Measurements from ENCODE around the gene TMOD3. TPM values are rescaled to one million over a fixed set of nuclear protein-coding genes. Genes with fewer than 3 reads are reported as not detected.

Gene TMOD3
- total RNA-seq, 2 donors from 2014 or later = 44.4 to 47.1 TPM

DNA sequence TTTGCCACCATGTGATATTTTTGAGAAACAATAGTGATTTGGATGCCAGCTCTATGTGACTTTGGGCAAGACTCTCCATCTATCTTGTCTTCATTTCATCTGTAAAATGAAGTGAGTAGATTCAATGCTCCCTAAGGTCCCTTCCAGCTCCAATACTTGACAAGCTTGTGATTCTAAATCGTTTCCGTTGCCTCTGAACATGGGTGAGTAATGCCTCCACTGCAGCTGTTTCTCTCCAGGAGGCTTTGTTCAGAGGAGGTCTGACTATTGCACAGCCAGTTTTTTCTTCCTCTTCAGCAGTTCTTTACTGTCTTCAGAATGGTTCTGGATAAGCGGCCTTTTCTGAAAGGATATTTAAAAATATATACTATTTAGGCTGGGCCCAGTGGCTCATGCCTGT is 14.8 kb upstream of the TMOD3 start:
- intact Hi-C loops (cut with DNase I) = no loop called here
- no peak for DNase-seq (ENCODE audit: low spot score)

DNA sequence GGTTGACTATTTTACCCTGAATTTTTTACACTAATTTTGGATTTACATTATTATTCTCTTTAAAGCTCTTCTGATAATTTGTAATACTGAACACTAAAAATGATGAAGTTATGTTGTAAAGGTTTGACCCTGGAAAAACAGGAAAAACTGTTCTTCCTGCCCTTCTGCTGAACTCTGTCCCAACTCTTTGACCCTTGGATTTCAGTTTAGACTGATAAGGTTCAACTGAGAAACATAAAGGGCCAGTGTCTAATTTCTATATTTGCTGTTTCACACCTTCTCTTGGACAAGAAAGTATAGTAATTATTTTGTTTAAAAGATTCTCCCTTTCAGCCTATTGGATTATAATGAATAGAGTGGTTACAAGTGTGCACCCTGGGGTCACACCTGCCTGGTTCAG is 12.8 kb upstream of the TMOD3 start:
- DNase-seq (ENCODE audit: low spot score) = no peak

DNA sequence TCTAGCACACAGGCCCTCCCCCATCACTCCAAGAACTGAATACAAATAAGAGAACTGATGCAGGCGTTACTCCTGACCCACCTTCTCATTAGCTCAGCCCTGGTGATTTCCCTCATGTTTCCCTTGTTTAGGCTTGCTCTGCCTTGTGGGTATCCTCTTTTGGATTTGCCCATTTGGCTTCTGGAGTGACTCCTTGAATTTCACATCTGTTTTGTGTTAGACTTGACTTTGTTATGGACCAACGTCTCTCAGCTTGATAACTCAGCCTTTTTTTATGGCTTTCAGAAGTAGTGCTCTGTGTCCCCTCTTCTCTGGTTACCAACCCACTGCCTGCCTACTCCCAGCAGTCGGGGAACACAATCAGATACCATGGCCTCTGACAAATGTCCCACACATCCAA is 11.3 kb upstream of the TMOD3 start:
- intact Hi-C loops (cut with DNase I) = no loop called here
- no peak for DNase-seq (ENCODE audit: low spot score)

More for the DNA sequence above, 12.8 kb upstream of the TMOD3 start:
- intact Hi-C loops (cut with DNase I) = no loop called here

DNA sequence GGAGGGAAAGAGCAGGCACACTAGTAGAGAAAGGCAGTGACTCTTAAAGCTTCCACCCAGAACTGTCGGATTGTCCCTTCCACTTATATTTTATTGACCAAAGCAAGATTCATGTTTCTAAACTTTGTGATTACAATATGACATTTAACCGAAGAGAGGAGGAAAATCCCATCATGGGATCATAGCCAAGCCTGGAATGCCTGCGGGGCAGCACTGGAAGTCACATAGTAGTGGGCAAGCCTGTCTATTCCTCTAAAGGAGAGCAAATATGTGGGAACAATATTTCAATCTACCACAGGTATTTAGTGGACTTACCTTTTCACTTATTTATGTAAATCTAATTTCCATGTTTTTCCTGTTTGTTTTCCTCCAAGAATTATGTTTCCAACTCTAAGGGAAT is 3.8 kb upstream of the TMOD3 start:
- DNase-seq (ENCODE audit: low spot score) = no peak
- intact Hi-C loops (cut with DNase I) = no loop called here

DNA sequence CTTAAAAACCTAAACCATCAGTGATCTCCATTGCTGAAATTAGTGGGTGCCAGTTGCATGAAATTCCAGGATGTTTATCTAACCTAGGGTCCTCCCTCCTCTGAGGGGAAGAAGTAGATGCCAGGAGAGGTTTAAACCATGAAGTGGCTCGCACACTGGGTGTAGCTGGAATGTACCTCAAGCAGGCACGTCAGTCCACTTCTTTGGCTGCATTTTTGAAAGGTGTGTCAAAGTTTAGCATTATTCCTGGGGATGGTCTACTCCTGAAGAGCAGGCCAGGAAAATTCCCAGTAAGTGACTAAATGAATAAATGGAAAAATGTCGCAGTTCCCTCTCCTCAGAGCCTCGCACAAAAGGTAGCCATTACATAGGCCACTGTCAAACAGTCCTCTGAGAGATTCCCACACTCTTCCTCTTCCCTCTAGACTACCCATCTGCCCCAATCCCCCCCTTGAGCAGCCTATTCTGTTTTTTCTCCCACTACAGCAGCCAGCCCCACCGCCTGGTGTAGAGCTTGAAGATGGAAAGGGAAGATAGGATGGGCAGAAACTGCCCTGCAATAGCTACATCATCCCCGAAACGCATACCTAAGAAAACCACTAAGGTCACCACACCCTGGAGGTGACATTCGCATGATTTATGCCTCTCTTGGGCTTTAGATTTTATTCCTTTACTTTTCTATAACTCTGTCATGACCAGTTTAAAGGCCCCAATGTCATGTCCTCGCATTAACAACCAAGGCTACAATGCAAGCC is 655 bp upstream of the TMOD3 start:
- intact Hi-C loops (cut with DNase I) = no loop called here
- no peak for DNase-seq (ENCODE audit: low spot score)

DNA sequence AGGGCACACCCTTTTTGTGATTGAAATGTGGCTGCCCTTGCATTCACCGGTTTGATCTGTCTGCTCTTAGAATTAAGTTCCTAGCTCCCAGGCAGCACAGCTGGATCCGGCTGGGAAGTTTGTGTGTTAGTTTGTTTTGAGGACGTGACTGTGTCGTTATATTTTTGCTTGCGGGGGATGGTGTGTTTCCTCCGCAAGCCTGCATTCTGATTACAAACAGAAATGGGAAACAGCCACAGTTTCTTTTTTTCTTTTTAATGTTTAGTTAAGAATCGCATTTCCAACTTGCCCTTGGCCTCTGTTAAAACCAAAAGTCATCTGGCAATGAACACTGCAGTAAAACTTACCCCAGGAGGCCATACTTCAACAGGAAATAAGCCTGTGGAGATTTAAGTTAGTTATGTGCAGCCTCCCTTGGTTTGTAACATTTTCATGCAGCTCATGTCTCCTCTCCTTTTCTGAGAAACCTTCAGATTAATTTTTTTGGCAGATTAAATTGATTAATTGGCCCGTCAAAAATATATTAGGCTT is 888 bp downstream of the TMOD3 start:
- intact Hi-C loops (cut with DNase I) = no loop called here
- DNase-seq (ENCODE audit: low spot score) = no peak

DNA sequence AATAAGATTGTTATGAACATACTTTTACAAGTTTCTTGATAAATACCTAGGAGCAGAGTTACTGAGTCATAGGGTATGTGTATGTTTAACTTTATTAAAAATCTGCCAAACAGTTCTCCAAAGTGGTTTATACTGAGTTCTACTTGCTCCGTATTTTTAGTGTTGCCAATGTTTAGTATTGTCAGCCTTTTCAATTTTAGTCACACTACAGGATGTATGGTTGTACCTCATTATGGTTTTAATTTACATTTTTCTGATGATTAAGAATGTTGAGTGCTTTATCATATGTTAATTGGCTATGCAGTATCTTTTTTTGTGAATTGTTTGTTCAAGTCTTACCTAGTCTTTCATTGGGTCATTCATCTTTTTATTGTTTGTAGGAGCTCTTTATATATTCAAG is 4.3 kb downstream of the TMOD3 start:
- intact Hi-C loops (cut with DNase I) = no loop called here
- no peak for DNase-seq (ENCODE audit: low spot score)

DNA sequence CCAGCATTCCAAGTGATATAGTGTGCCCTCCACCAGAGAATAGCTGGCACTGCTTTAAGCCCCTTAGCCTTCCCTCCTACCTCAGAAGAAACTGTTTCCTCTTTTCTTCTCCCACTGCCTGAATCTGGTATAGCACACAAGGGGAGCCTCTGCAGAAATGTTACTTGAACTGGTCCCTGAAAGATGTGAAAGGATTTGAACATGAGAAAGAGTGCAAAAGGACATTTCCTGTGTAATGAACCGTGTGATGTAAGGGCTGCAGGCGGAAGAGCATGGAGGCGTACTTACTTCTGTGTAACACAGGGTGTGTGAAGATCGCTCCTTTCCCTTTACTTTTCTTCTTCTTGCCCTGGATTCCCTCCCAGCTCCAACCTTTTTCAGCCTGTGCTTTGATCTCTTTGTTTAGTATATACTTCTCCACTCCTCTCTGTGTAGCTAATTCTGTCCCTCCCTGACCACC is 8.4 kb downstream of the TMOD3 start:
- DNase-seq (ENCODE audit: low spot score) = no peak
- intact Hi-C loops (cut with DNase I) = no loop called here

DNA sequence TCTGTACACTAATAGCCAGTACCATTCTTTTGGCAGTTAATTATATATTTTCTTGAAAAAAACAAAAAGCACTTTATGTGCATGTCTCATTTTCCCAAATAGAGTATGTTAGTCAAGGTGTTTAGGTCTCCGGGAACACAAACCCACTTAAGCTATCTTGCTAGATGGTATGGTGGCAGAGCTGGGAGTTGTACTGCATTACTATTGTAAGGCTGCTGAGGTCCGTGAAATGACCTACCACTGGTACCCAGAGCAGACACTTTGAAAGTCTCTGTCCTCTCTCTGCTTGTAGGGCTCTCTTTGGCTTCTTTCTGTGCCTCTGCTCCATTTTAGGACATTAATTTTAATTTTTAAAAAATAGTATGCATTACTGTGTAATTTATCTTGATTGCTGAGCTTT is 8.8 kb downstream of the TMOD3 start:
- intact Hi-C loops (cut with DNase I) = no loop called here
- DNase-seq (ENCODE audit: low spot score) = no peak

DNA sequence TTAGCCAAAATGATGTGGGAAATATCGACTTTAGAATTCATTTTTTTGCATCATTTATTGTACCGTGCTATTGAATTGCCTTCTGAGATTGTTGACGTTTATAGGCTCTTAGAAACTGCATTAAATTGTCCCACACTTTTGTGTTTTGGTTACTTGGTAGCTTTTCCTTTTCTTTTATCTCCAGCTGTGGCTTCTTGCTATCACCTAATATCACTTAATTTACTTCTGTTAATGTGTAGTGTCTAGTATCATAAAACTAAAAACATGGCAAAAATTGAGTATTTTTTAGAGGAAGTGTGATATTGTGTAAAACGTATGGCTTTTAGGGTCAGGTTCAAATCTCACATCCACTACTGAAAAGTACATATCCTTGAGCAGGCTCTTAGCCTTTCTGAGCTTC is 11.2 kb downstream of the TMOD3 start:
- no peak for DNase-seq (ENCODE audit: low spot score)
- intact Hi-C loops (cut with DNase I) = no loop called here

DNA sequence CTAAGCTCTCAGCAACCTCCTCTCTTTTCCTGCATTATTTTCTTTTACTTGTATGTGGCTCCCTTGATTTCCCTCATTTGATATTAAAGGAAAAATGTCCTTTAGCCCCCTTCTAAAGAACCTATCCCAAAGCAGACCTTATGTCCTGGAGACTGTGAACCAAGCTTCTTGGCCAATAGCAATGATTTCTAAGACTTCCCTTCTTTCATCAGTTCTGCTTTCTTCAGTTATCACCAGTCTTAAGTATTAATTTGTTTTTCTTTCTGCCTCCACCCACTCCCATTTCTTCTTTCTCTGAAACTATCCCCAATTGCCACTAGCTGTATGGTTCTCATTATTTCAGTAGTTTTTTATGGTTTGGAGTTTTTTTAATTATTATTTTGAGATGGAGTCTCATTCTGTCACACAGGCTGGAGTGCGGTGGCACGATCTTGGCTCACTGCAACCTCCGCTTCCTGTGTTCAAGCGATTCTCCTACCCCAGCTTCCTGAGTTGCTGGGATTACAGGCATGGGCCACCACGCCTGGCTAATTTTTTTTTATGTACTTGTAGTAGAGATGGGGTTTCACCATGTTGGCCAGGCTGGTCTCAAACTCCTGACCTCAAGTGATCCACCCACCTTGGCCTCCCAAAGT is 12.1 kb downstream of the TMOD3 start:
- DNase-seq (ENCODE audit: low spot score) = no peak
- intact Hi-C loops (cut with DNase I) = loop anchor here in 1 of 2 donors (2.0 kb wide), 1 partner anchor 59 kb away; no protein-coding TSS in a partner anchor

DNA sequence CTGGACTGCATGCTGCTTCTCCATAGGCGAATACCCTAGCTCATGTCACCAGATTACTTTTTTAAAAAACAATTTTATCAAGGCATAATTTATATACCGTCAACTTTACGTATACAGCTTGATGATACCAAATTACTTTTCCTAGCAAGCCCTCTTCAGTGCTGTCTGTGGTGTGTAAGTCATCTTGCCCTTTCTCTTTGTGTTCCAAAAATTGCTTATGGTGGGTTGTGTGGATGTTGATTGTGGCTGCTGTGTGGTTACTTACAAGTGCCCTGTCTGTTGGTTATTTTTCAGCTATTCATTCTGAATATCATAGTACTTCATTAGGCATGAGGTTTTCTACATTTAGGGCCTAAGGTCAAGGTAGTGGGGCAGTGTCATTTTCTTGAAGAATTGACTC is 12.8 kb downstream of the TMOD3 start:
- no peak for DNase-seq (ENCODE audit: low spot score)

DNA sequence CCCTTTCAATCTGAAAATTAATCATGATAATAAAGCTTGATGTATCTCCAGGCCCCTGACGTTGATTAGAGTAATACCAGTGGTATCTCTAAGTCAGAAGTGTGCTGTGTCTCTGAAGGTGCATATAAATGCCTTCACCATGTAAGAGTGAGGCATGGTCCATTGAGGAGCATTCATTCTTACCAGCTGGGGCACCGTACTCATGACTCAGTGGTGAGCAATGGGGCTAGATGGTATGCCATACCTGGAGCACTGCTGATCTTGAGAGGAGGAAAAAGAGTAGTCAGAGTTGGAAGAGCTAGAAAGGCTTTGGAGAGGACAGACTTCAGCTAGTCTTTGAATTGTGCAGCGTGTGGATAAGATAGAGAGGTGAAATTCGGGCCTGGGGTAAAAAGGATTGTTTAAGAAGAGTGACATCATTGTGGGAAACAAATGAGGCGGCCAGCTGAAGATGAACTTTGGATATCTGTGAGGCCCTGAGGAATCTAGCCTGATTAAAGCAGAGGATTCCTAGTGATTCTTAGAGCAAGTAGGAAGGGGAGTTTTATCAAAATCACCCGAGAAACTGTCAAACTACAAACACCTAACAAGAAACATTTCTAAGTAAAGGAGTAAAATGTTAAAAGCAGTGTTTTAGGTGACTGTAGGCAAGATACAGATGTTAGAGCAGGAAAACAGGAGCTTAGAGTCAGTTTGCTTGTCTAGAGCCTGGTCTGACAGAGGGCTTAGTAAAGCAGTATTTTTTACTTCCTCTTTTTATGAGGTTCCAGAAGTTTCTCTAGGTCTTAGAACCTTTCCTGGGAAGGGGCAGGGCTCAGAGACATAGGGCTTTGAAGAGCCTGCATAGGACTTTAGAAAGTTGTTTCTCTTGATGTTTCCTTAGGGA is 13.6 kb downstream of the TMOD3 start:
- intact Hi-C loops (cut with DNase I) = loop anchor here in 1 of 2 donors (2.0 kb wide), 1 partner anchor 60 kb away; no protein-coding TSS in a partner anchor
- DNase-seq (ENCODE audit: low spot score) = no peak

More for the DNA sequence above, 12.8 kb downstream of the TMOD3 start:
- intact Hi-C loops (cut with DNase I) = loop anchor here in 1 of 2 donors (2.0 kb wide), 1 partner anchor 59 kb away; no protein-coding TSS in a partner anchor

DNA sequence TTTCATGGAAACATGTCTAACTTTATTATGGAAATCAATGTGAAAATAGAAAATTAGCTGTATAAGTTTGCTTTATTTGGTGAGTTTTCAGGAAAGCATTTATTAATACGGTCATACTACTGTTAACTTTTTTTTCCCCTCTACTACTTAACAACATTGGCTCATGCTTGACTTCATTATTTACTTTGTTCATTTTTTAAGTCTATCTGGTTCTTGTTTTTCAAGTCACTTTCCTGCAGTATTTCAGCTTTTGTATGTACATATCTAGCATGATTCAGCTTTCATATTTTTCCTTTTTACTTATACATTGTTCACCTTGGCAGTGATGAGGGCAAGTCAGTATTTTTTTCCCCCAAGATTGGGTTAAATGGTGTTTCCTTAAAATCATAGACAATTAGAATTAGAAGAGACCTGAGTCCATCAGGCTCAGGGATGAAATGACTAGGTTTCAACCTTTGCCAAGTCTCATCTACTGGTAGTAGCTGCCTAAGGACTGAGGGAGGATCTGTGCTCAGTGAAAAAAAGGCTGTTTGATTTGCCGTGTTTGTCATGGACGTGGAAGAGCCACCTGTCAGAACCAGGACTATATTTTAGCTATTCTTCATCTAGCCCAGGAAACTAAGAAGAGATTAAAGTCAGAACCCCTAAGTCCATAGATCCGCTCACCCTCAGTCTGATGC is 15.4 kb downstream of the TMOD3 start:
- intact Hi-C loops (cut with DNase I) = no loop called here
- DNase-seq (ENCODE audit: low spot score) = no peak

DNA sequence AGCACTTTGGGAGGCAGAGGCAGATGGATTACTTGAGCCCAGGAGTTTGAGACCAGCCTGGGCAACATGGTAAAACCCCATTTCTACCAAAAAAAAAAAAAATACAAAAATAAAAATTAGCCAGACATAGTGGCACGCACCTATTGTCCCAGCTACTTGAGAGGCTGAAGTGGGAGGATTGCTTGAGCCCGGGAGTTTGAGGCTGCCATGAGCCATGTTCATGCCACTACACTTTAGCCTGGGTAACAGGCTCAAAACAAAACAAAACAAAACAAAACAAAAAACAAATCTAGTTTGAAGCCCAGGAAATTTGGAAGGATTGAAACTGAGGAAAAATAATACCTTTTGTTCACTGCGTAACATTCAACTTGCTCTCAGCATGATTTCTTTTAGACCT is 16.6 kb downstream of the TMOD3 start:
- DNase-seq (ENCODE audit: low spot score) = no peak
- intact Hi-C loops (cut with DNase I) = no loop called here

DNA sequence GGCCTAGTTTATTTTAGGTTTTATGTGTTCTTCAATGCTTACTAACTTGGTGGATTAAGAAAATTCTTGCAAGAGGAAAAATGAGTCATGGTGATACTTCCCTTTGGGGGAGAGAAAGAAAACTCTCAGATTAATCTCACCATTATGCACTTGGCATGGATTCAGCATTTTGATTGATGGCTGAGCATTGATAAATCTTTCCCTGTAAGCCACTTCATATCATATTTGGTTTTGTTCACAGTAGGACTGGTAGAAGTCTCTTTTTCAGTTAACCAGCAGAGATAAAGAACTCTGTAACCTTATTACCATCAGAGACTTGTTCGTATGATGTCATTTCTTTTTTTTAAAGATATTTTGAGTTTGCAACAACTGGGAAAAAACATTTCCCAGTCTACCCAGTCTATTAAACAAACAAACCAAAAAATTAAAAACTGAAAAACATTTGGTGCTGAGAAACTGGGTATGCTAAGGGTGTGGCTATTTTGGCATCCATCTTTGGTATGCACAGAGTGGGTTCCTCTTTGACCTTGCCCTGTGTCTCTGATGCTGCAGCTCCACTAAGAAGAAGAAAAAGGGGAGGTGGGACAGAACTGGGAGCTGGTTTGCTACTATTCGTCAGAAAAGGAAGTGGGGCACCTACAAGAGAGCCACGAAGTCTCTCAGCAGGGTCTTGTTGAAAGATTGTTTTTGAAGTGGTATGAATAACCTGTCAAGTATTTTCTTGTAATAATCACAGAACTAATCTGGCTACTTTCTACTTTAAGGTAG is 17.2 kb downstream of the TMOD3 start:
- DNase-seq (ENCODE audit: low spot score) = no peak
- intact Hi-C loops (cut with DNase I) = no loop called here

DNA sequence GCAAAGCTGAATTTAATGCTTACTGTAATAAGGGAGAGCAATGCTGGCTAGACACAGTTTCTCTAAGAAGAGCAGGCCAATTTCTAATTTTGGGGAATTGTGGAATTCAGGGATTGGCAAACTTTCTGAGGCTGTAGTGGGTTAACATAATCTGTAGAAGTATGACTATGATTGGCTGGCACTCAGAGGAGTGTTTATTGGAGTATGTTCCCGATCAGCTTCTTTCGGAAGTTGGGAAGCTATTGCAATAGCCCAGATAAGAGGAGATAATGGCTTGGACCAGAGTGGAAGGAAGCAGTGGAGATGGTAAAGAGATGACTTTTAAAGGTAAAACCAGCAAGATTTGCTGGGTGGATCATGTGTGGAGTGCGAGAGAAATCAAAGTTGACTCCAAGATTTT is 19.4 kb downstream of the TMOD3 start:
- intact Hi-C loops (cut with DNase I) = no loop called here
- no peak for DNase-seq (ENCODE audit: low spot score)

DNA sequence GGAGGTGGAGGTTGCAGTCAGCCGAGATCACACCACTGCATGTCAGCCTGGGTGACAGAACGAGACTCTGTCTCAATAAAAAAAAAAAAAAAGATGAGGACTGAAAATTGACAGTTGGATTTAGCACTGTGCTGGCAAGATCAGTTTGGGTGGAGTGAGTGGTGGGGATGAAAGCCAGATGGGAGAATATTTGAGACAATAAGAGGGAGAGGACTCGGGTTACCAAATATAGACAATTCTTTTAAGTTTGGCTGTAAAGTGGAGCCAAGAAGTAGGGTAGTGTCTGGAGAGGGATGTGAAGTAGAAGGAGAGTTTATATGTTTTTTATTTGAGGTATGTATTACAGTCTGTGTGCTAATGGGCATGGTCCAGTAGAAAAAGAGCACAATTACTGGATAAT is 20.4 kb downstream of the TMOD3 start:
- intact Hi-C loops (cut with DNase I) = no loop called here
- no peak for DNase-seq (ENCODE audit: low spot score)
